ENCODE data around the gene TSC22D4. TPM values are rescaled to one million over a fixed set of nuclear protein-coding genes. Genes with fewer than 3 reads are reported as not detected.

Gene TSC22D4
- total RNA-seq, 1 experiment from 2014 or later: 71.0 TPM

GRCh38 chr7:100483722-100484672 is 5.0 kb upstream of the TSC22D4 start, which contains the start of gene NYAP1:
Gene NYAP1, plus strand, starts transcription at chr7:100483927. Its CDS starts 1,385 bp downstream, at chr7:100485312.
- DNase-seq (ENCODE audit: low spot score): peak; percentile 73
- intact Hi-C loops (cut with micrococcal nuclease; ENCODE audit: unreplicated experiment): no loop called here
- TF ChIP-seq EZH2 (IDR thresholded peaks at IDR 0.05; ENCODE audit: borderline replicate concordance, low read depth, low read length, poor library complexity, severe bottlenecking) (no peak), CTCF (conservative IDR thresholded peaks at IDR 0.05; ENCODE audit: low read depth, low read length) (no peak)
- CTCF ChIA-PET: interaction anchor here (0.5 kb wide), 1 partner anchor 80 kb away, joined by 4 read pairs; no protein-coding TSS in a partner anchor
- Histone ChIP-seq H3K27ac (ENCODE audit: low read depth, low read length, poor library complexity, severe bottlenecking) (no peak within 1 kb of the TSS), H3K27me3 (replicated peaks; ENCODE audit: insufficient read depth, low read depth, low read length, poor library complexity) (no peaks in the 10 kb centered on the region), H3K4me3 (ENCODE audit: low read depth, low read length, poor library complexity, severe bottlenecking) (peak within 1 kb of the TSS; percentile 57), H3K9me3 (ENCODE audit: low read depth, low read length, poor library complexity, severe bottlenecking) (no peaks in the 10 kb centered on the region), H3K36me3 (ENCODE audit: insufficient read depth, low read length, poor library complexity, severe bottlenecking) (no peaks in the 10 kb centered on the region), H3K4me1 (ENCODE audit: insufficient read depth, low read length, poor library complexity, severe bottlenecking) (peaks cover 14% of the 10 kb centered on the region)
- POLR2A ChIA-PET (ENCODE audit: low non-redundant PET): no interaction called here
- BruUV-seq (replicated peaks): no TSS peak

DNA sequence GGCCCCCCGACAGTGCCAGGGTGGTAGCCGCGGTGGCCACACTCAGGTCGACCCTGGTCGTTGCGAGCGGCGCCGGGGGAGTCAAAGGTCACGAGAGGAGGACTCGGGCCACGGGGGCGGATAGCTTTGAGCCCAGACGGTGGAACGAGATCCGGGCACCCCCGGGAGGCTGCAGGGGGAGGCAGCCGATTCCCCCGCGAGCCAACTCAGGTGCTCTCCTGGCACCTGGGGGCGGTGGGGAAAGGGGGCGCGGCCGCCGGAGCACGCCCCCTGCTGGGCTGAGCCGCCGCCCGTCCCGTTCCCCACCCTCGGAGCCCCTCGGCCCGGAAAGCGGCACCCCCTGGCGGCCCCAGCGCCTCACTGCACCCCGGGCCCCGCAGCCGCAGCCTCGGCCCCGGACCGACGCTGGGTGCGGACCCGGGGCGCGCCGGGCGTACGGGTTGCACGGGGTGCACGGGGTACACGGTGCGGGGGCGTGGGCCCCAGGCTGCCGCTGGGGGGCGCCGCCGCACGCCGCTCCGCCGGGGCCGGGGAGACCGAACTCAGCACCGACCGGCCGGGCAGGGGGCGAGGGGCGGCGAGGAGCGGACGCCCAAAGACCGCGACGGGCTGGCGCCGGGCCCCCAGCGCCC is 4.2 kb upstream of the TSC22D4 start:
- DNase-seq (ENCODE audit: low spot score): peak; percentile 78
- no TSS peak for BruUV-seq (replicated peaks)
- H3K9me3 ChIP-seq (ENCODE audit: low read depth, low read length, poor library complexity, severe bottlenecking): no peaks in the 10 kb centered on the region
- no peaks in the 10 kb centered on the region for H3K27me3 ChIP-seq (replicated peaks; ENCODE audit: insufficient read depth, low read depth, low read length, poor library complexity)
- ChIA-PET CTCF (interaction anchor here (0.5 kb wide), 2 partner anchors 81 to 365 kb away, joined by 4 read pairs; no protein-coding TSS in a partner anchor), POLR2A (ENCODE audit: low non-redundant PET) (no interaction called here)
- TF ChIP-seq EZH2 (IDR thresholded peaks at IDR 0.05; ENCODE audit: borderline replicate concordance, low read depth, low read length, poor library complexity, severe bottlenecking) (no peak), CTCF (conservative IDR thresholded peaks at IDR 0.05; ENCODE audit: low read depth, low read length) (peak; percentile 75)
- H3K36me3 ChIP-seq (ENCODE audit: insufficient read depth, low read length, poor library complexity, severe bottlenecking): no peaks in the 10 kb centered on the region
- peaks cover 14% of the 10 kb centered on the region for H3K4me1 ChIP-seq (ENCODE audit: insufficient read depth, low read length, poor library complexity, severe bottlenecking)
- no peak overlapping the region for H3K27ac ChIP-seq (ENCODE audit: low read depth, low read length, poor library complexity, severe bottlenecking)
- peak overlapping the region; percentile 57 for H3K4me3 ChIP-seq (ENCODE audit: low read depth, low read length, poor library complexity, severe bottlenecking)
- intact Hi-C loops (cut with micrococcal nuclease; ENCODE audit: unreplicated experiment): no loop called here

DNA sequence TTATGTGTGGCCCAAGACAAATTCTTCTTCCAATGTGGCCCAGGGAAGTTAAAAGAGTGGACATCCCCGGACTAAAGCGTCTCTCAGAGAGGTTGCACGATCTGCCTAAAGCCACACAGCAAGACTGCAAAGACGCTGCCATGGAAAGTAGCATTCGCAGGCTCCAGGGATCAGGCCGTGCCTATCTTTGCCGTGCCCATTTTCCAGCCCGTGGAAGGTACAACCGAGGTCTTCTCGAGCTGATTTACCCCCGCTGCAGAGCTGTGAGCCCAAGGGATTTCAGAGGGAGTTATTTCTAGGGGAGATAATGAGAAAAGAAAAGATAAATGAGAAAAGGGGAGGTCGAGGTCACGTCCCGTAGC is 3.7 kb upstream of the TSC22D4 start:
- Histone ChIP-seq H3K4me1 (ENCODE audit: insufficient read depth, low read length, poor library complexity, severe bottlenecking) (peaks cover 14% of the 10 kb centered on the region), H3K36me3 (ENCODE audit: insufficient read depth, low read length, poor library complexity, severe bottlenecking) (no peaks in the 10 kb centered on the region), H3K27ac (ENCODE audit: low read depth, low read length, poor library complexity, severe bottlenecking) (no peak overlapping the region), H3K4me3 (ENCODE audit: low read depth, low read length, poor library complexity, severe bottlenecking) (peak overlapping the region; percentile 57), H3K9me3 (ENCODE audit: low read depth, low read length, poor library complexity, severe bottlenecking) (no peaks in the 10 kb centered on the region), H3K27me3 (replicated peaks; ENCODE audit: insufficient read depth, low read depth, low read length, poor library complexity) (no peaks in the 10 kb centered on the region)
- no peak for TF ChIP-seq EZH2 (IDR thresholded peaks at IDR 0.05; ENCODE audit: borderline replicate concordance, low read depth, low read length, poor library complexity, severe bottlenecking)
- TF ChIP-seq CTCF (conservative IDR thresholded peaks at IDR 0.05; ENCODE audit: low read depth, low read length): no peak
- CTCF ChIA-PET: interaction anchor here (0.5 kb wide), 1 partner anchor 366 kb away, joined by 4 read pairs; no protein-coding TSS in a partner anchor
- intact Hi-C loops (cut with micrococcal nuclease; ENCODE audit: unreplicated experiment): no loop called here
- no peak for DNase-seq (ENCODE audit: low spot score)
- POLR2A ChIA-PET (ENCODE audit: low non-redundant PET): no interaction called here
- no TSS peak for BruUV-seq (replicated peaks)

All from A673 (cell line).